GM18505 (cell line): ENCODE measurements around the gene ARHGEF5.
"Not testable (repeated sequence)": the region's sequence is repeated elsewhere in the genome, so short reads cannot be mapped to it uniquely, and the experiment has no call there.

Experiments
- ATAC-seq: cut with Tn5 transposase; IDR thresholded peaks from one replicate; pipeline ENCODE4 v1.9.1; 2021; ENCODE audit not compliant: unreplicated experiment
- POLR2A ChIP-seq: IDR thresholded peaks from 4 replicates; pipeline ENCODE4 v1.6.1; 2011; ENCODE audit warnings: borderline replicate concordance; ENCODE audit not compliant: insufficient read depth, insufficient read length; ENCODE audit errors: extremely low read depth

ARHGEF5 gene

GRCh38 chr7:144403102-144403501, 47.9 kb downstream of the ARHGEF5 start:
- ATAC-seq = no peak
- no peak for TF ChIP-seq POLR2A

- ATAC-seq = no peak
- TF ChIP-seq POLR2A = no peak
Observed at GRCh38 chr7:144403649-144404061, 48.5 kb downstream of the ARHGEF5 start, which contains the start of gene NOBOX. TSS of gene NOBOX (minus strand) at chr7:144403693.

- ATAC-seq = no peak
- no peak for TF ChIP-seq POLR2A
Observed at GRCh38 chr7:144404946-144405345, 49.7 kb downstream of the ARHGEF5 start.

GRCh38 chr7:144407266-144407931, 52.2 kb downstream of the ARHGEF5 start:
- ATAC-seq = no peak
- TF ChIP-seq POLR2A = no peak

GRCh38 chr7:144408121-144408520, 52.9 kb downstream of the ARHGEF5 start:
- ATAC-seq = no peak
- TF ChIP-seq POLR2A = no peak

- no peak for TF ChIP-seq POLR2A
- ATAC-seq = no peak
Observed at GRCh38 chr7:144410441-144410840, 55.2 kb downstream of the ARHGEF5 start.

- ATAC-seq = no peak
Observed at GRCh38 chr7:144414815-144415214, 59.6 kb downstream of the ARHGEF5 start.

GRCh38 chr7:144415858-144416257, 60.7 kb downstream of the ARHGEF5 start:
- no peak for TF ChIP-seq POLR2A
- no peak for ATAC-seq

More at GRCh38 chr7:144414815-144415214, 59.6 kb downstream of the ARHGEF5 start:
- no peak for TF ChIP-seq POLR2A

GRCh38 chr7:144416341-144416740, 61.1 kb downstream of the ARHGEF5 start:
- no peak for TF ChIP-seq POLR2A
- no peak for ATAC-seq

GRCh38 chr7:144418931-144419330, 63.7 kb downstream of the ARHGEF5 start:
- ATAC-seq = not testable (repeated sequence)

GRCh38 chr7:144427539-144427938, 72.3 kb downstream of the ARHGEF5 start:
- not testable (repeated sequence) for ATAC-seq

GRCh38 chr7:144428431-144428830, 73.2 kb downstream of the ARHGEF5 start:
- TF ChIP-seq POLR2A = no peak
- ATAC-seq = no peak
